Liver (tissue), 9 donors: Measurements from ENCODE around the gene KCNIP1. TPM values are rescaled to one million over a fixed set of nuclear protein-coding genes. Genes with fewer than 3 reads are reported as not detected.

Experiments used
- DNase-seq: peaks from one replicate; pipeline ENCODE4 v3.0.0-alpha.2; 2017; ENCODE audit warnings: low spot score
- H3K27ac ChIP-seq, 2 donors: one replicate each; pipeline ENCODE4 v1.7.0; 2013; ENCODE audit warnings: inconsistent platforms in 2 of 2, low read length in 2 of 2, control low read depth in 1 of 2, low read depth in 1 of 2, mild to moderate bottlenecking in 1 of 2
- H3K27me3 ChIP-seq, 4 donors: one replicate each; pipeline versions ENCODE4 v1.6.1 to v1.7.0; 2013; ENCODE audit warnings: low read length in 3 of 4, inconsistent platforms in 1 of 4, mild to moderate bottlenecking in 1 of 4, moderate library complexity in 1 of 4; ENCODE audit not compliant: control insufficient read depth in 4 of 4, insufficient read depth in 4 of 4
- H3K36me3 ChIP-seq, 4 donors: one replicate each; pipeline versions ENCODE4 v1.6.1 to v1.7.0; 2013; ENCODE audit warnings: low read length in 3 of 4, mild to moderate bottlenecking in 3 of 4, low read depth in 1 of 4, moderate library complexity in 1 of 4; ENCODE audit not compliant: control insufficient read depth in 4 of 4, insufficient read depth in 3 of 4
- H3K4me1 ChIP-seq, 4 donors: one replicate each; pipeline versions ENCODE4 v1.6.1 to v1.7.0; 2013; ENCODE audit warnings: low read length in 3 of 4, mild to moderate bottlenecking in 3 of 4, moderate library complexity in 1 of 4; ENCODE audit not compliant: control insufficient read depth in 4 of 4, insufficient read depth in 4 of 4
- H3K4me3 ChIP-seq, 3 donors: one replicate each; pipeline versions ENCODE4 v1.6.1 to v1.7.0; 2013; ENCODE audit warnings: low read length in 3 of 3, control low read depth in 1 of 3, low read depth in 1 of 3, mild to moderate bottlenecking in 1 of 3
- H3K9ac ChIP-seq, 2 donors: one replicate each; pipeline ENCODE4 v1.7.0; 2013; ENCODE audit warnings: low read length in 2 of 2, mild to moderate bottlenecking in 2 of 2, moderate library complexity in 2 of 2, control low read depth in 1 of 2, low read depth in 1 of 2
- H3K9me3 ChIP-seq, 4 donors: one replicate each; pipeline versions ENCODE4 v1.6.1 to v1.7.0; 2013; ENCODE audit warnings: low read length in 3 of 4; ENCODE audit not compliant: control insufficient read depth in 4 of 4
- EGR1 ChIP-seq, 2 donors: IDR thresholded peaks; 2 replicates each; pipeline ENCODE4 v1.6.1; 2016 to 2018; ENCODE audit warnings: antibody characterized with exemption in 2 of 2, low read depth in 2 of 2
- FOXA1 ChIP-seq: IDR thresholded peaks from 2 replicates; pipeline ENCODE4 v1.6.1; 2016; ENCODE audit warnings: antibody characterized with exemption
- FOXA2 ChIP-seq: IDR thresholded peaks from 2 replicates; pipeline ENCODE4 v1.6.1; 2016; ENCODE audit warnings: antibody characterized with exemption
- GABPA ChIP-seq, 2 donors: IDR thresholded peaks in 1 of 2; conservative IDR thresholded peaks in 1 of 2; 2 replicates each; pipeline ENCODE4 v1.6.1; 2016; ENCODE audit warnings: antibody characterized with exemption in 2 of 2, mild to moderate bottlenecking in 1 of 2, moderate library complexity in 1 of 2
- HNF4A ChIP-seq, 2 donors: conservative IDR thresholded peaks; 2 replicates each; pipeline ENCODE4 v1.6.1; 2016; ENCODE audit warnings: antibody characterized with exemption in 2 of 2, mild to moderate bottlenecking in 2 of 2
- HNF4G ChIP-seq: IDR thresholded peaks from 2 replicates; pipeline ENCODE4 v1.6.1; 2016; ENCODE audit warnings: antibody characterized with exemption
- JUND ChIP-seq, 2 donors: IDR thresholded peaks; 2 replicates each; pipeline ENCODE4 v1.6.1; 2016; ENCODE audit warnings: antibody characterized with exemption in 2 of 2
- NR2F2 ChIP-seq: IDR thresholded peaks from 2 replicates; pipeline ENCODE4 v1.6.1; 2016; ENCODE audit warnings: antibody characterized with exemption
- RAD21 ChIP-seq, 2 donors: IDR thresholded peaks; 2 replicates each; pipeline ENCODE4 v1.6.1; 2016; ENCODE audit warnings: antibody characterized with exemption in 2 of 2, mild to moderate bottlenecking in 2 of 2
- REST ChIP-seq: IDR thresholded peaks from 2 replicates; pipeline ENCODE4 v1.6.1; 2016; ENCODE audit warnings: antibody characterized with exemption, mild to moderate bottlenecking
- RXRA ChIP-seq, 2 donors: IDR thresholded peaks; 2 replicates each; pipeline ENCODE4 v1.6.1; 2017 to 2018; ENCODE audit warnings: antibody characterized with exemption in 2 of 2, mild to moderate bottlenecking in 1 of 2
- SP1 ChIP-seq: IDR thresholded peaks from 2 replicates; pipeline ENCODE4 v1.6.1; 2018; ENCODE audit warnings: antibody characterized with exemption, mild to moderate bottlenecking
- TAF1 ChIP-seq: conservative IDR thresholded peaks from 2 replicates; pipeline ENCODE4 v1.6.1; 2016; ENCODE audit warnings: antibody characterized with exemption, mild to moderate bottlenecking
- YY1 ChIP-seq: IDR thresholded peaks from 2 replicates; pipeline ENCODE4 v1.6.1; 2016; ENCODE audit warnings: antibody characterized with exemption, mild to moderate bottlenecking
- WGBS: extraction: QIAGEN DNeasy Blood & Tissue Kit; methylation state at CpG from one replicate; pipeline ENCODE4 v1.1.7; 2013; 5-methylcytosine and 5-hydroxymethylcytosine counted together
- polyA plus RNA-seq, 2 donors: library from polyadenylated mRNA; stranded (reverse) in 1 of 2; unstranded in 1 of 2; fragments of 200-250 nt in 1 of 2; fragments of >200 nt in 1 of 2; fragmentation: Nextera tagmentation in 1 of 2; extraction: Ambion mirVana in 1 of 2; gene quantifications; one replicate each; pipeline versions ENCODE4 v1.2.1 to v1.2.3, GENCODE V29; 2013 to 2015
- total RNA-seq, 2 donors: library from RNA; depleted of rRNA; stranded (reverse); fragments of >200 nt; gene quantifications; one replicate each; pipeline ENCODE4 v1.2.3, GENCODE V29; 2014
- TF ChIP-seq, protein P1 (sequence below): IDR thresholded peaks from 2 replicates; pipeline ENCODE4 v1.6.1; 2016; ENCODE audit warnings: antibody characterized with exemption
- TF ChIP-seq, protein P2 (sequence below): IDR thresholded peaks from 2 replicates; pipeline ENCODE4 v1.6.1; 2016; ENCODE audit warnings: antibody characterized with exemption
- donor health status: healthy.
- donor health status: healthy.
- donor health status: healthy.
- donor health status: healthy.
- donor health status: healthy.

KCNIP1 gene
- total and polyA plus RNA-seq, 4 donors = 0.08 to 0.23 TPM; not detected in 2

DNA sequence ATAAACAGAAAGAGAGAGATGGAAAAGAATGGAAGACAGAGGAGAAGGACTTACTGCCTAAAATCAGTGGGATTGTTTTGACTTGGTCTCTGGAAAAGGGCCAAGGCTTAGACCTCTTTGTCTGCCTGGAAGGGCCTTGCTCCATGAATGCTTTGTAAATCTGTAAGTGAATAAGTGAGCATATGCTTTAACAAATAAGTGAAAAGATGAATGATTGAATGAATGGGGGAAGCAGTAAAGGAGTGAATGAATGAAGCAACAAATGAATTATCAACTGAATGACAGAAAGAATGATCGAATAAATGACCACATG lies 5.5 kb downstream of the KCNIP1 start (continued):
- TF ChIP-seq TAF1 (no peak), EGR1 (IDR thresholded peaks at IDR 0.05; ENCODE audit: low read depth in 2 of 2) (no peak), NR2F2 (no peak), GABPA (IDR thresholded peaks at IDR 0.05 in 1 of 2, conservative IDR thresholded peaks at IDR 0.05 in 1 of 2) (no peak), SP1 (no peak)
- TF ChIP-seq, protein P1, sequence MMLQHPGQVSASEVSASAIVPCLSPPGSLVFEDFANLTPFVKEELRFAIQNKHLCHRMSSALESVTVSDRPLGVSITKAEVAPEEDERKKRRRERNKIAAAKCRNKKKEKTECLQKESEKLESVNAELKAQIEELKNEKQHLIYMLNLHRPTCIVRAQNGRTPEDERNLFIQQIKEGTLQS = no peak

DNA sequence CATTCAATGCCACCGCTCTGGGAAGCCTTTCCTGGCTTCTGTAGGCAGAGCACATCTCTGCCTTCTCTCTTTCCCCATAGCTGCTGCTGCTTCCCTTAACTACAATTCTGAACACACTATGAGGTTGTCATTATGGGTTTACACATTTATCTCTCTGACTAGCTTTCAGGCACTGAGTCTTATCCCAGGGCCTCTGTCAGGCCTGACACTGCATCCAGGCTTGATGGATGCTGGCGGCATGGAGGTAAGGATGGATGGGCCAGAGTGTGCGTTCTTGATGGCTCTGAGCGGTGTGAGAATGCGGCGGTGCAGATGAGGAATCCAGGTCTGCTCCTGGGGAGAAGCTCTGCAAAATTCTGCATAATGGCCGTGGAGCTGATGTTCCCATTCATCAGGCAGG lies 6.3 kb downstream of the KCNIP1 start:
- WGBS = 88% methylated on average over 7 of the region's 7 CpGs

More for the DNA sequence above, 6.3 kb downstream of the KCNIP1 start:
- no peak overlapping the region for H3K4me3 ChIP-seq
- H3K36me3 ChIP-seq = no peaks in the 10 kb centered on the region
- H3K27me3 ChIP-seq = peaks cover 0 to 3% (median 0%) of the 10 kb centered on the region in 4 donors
- no peak for TF ChIP-seq REST
- TF ChIP-seq HNF4A (conservative IDR thresholded peaks at IDR 0.05) = no peak
- TF ChIP-seq RXRA (IDR thresholded peaks at IDR 0.05) = no peak
- TF ChIP-seq JUND (IDR thresholded peaks at IDR 0.05) = no peak
- TF ChIP-seq YY1 = no peak
- TF ChIP-seq FOXA1 = no peak
- TF ChIP-seq, protein P1 = no peak
- TF ChIP-seq SP1 = no peak
- no peak for TF ChIP-seq TAF1
- TF ChIP-seq FOXA2 = no peak
- TF ChIP-seq NR2F2 = no peak
- TF ChIP-seq HNF4G = no peak
- TF ChIP-seq RAD21 (IDR thresholded peaks at IDR 0.05) = no peak
- no peak for TF ChIP-seq GABPA (IDR thresholded peaks at IDR 0.05 in 1 of 2, conservative IDR thresholded peaks at IDR 0.05 in 1 of 2)
- TF ChIP-seq, protein P2, sequence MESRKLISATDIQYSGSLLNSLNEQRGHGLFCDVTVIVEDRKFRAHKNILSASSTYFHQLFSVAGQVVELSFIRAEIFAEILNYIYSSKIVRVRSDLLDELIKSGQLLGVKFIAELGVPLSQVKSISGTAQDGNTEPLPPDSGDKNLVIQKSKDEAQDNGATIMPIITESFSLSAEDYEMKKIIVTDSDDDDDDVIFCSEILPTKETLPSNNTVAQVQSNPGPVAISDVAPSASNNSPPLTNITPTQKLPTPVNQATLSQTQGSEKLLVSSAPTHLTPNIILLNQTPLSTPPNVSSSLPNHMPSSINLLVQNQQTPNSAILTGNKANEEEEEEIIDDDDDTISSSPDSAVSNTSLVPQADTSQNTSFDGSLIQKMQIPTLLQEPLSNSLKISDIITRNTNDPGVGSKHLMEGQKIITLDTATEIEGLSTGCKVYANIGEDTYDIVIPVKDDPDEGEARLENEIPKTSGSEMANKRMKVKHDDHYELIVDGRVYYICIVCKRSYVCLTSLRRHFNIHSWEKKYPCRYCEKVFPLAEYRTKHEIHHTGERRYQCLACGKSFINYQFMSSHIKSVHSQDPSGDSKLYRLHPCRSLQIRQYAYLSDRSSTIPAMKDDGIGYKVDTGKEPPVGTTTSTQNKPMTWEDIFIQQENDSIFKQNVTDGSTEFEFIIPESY = no peak
- no peaks in the 10 kb centered on the region for H3K4me1 ChIP-seq
- DNase-seq = no peak
- H3K9me3 ChIP-seq = no peaks in the 10 kb centered on the region
- H3K27ac ChIP-seq = no peak overlapping the region
- H3K9ac ChIP-seq = no peak overlapping the region
